Smooth muscle cell (in vitro differentiated cells): ENCODE measurements around the gene EXOC1L. TPM values are rescaled to one million over a fixed set of nuclear protein-coding genes. Genes with fewer than 3 reads are reported as not detected.

Experiments used
- DNase-seq: peaks from one replicate; lab custom pipeline; 2025; ENCODE audit not compliant: unreplicated experiment; lab: John Stamatoyannopoulos, UW
- H2AFZ ChIP-seq: fragments of 200-600 bp; sonication (generic); 2 replicates; pipeline ENCODE4 v1.6.0; 2016; ENCODE audit warnings: antibody characterized with exemption, low read depth, mild to moderate bottlenecking
- H3F3A ChIP-seq: fragments of 200-600 bp; sonication (generic); 2 replicates; pipeline ENCODE4 v1.6.0; 2017; ENCODE audit warnings: antibody characterized with exemption, low read depth
- H3K27ac ChIP-seq: fragments of 200-600 bp; sonication (generic); 2 replicates; pipeline ENCODE4 v1.5.1; 2016; ENCODE audit warnings: low read depth, mild to moderate bottlenecking
- H3K27me3 ChIP-seq: fragments of 200-600 bp; sonication (generic); 2 replicates; pipeline ENCODE4 v1.6.1; 2016; ENCODE audit warnings: low read depth, mild to moderate bottlenecking
- H3K36me3 ChIP-seq: fragments of 200-600 bp; sonication (generic); 2 replicates; pipeline ENCODE4 v1.5.1; 2016; ENCODE audit warnings: low read depth
- H3K4me1 ChIP-seq: fragments of 200-600 bp; sonication (generic); 2 replicates; pipeline ENCODE4 v1.5.1; 2016; ENCODE audit warnings: low read depth
- H3K4me2 ChIP-seq: fragments of 200-600 bp; sonication (generic); 2 replicates; pipeline ENCODE4 v1.6.0; 2016; ENCODE audit warnings: mild to moderate bottlenecking
- H3K4me3 ChIP-seq: fragments of 200-600 bp; sonication (generic); 2 replicates; pipeline ENCODE4 v1.5.1; 2016; ENCODE audit warnings: mild to moderate bottlenecking
- H3K79me2 ChIP-seq: fragments of 200-600 bp; sonication (generic); 2 replicates; pipeline ENCODE4 v1.6.0; 2016; ENCODE audit warnings: low read depth, mild to moderate bottlenecking
- H3K9ac ChIP-seq: fragments of 200-600 bp; sonication (generic); 2 replicates; pipeline ENCODE4 v1.6.0; 2016; ENCODE audit warnings: low read depth
- H3K9me3 ChIP-seq: fragments of 200-600 bp; sonication (generic); replicated peaks from 2 replicates; pipeline ENCODE4 v1.5.1; 2016; ENCODE audit warnings: low read depth
- H4K20me1 ChIP-seq: fragments of 200-600 bp; sonication (generic); 2 replicates; pipeline ENCODE4 v1.6.0; 2016; ENCODE audit warnings: low read depth
- WGBS: methylation state at CpG from one replicate; pipeline ENCODE4 v1.1.7; 2016; ENCODE audit warnings: low lambda C conversion rate; 5-methylcytosine and 5-hydroxymethylcytosine counted together
- polyA plus RNA-seq: library from polyadenylated mRNA; unstranded; fragments of >200 nt; fragmentation: Nextera tagmentation; extraction: Ambion mirVana; gene quantifications from 2 replicates; pipeline ENCODE4 v1.2.1, GENCODE V29; 2016
- total RNA-seq: library from RNA; depleted of rRNA; stranded (reverse); fragments of >200 nt; gene quantifications from 2 replicates; pipeline ENCODE4 v1.2.3, GENCODE V29; 2014
- TF ChIP-seq, protein P1 (sequence below): fragments of 200-600 bp; sonication (generic); IDR thresholded peaks from 2 replicates; pipeline ENCODE4 v1.5.1; 2017; ENCODE audit warnings: borderline replicate concordance, mild to moderate bottlenecking, antibody characterized with exemption; ENCODE audit not compliant: insufficient read depth, poor library complexity, severe bottlenecking

Gene EXOC1L
- total and polyA plus RNA-seq, 2 experiments from 2014 or later, result not detected

DNA sequence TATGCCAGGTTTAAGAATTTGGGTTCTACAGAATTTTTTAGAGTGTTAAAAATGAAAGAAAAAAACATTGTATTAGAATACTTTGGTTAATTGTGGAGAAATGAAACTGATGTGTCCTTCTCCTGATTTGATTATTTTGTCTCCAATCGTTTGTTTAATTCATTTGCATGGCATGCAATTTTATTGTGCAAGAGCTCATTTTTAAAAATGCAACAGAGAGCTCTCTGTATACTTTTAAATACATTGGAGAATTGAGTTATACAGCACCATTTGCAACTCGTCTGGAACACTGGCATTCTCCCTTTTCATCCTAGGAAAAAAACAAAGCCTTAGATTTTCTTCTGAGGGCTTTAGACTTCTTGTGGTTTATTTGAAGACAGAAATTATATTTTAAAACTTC is 689 bp downstream of the EXOC1L start:
- H4K20me1 ChIP-seq, result no peaks in the 10 kb centered on the region
- TF ChIP-seq, protein P1, sequence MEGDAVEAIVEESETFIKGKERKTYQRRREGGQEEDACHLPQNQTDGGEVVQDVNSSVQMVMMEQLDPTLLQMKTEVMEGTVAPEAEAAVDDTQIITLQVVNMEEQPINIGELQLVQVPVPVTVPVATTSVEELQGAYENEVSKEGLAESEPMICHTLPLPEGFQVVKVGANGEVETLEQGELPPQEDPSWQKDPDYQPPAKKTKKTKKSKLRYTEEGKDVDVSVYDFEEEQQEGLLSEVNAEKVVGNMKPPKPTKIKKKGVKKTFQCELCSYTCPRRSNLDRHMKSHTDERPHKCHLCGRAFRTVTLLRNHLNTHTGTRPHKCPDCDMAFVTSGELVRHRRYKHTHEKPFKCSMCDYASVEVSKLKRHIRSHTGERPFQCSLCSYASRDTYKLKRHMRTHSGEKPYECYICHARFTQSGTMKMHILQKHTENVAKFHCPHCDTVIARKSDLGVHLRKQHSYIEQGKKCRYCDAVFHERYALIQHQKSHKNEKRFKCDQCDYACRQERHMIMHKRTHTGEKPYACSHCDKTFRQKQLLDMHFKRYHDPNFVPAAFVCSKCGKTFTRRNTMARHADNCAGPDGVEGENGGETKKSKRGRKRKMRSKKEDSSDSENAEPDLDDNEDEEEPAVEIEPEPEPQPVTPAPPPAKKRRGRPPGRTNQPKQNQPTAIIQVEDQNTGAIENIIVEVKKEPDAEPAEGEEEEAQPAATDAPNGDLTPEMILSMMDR, result no peak
- peak overlapping the region; percentile 3 for H2AFZ ChIP-seq
- peaks cover 10% of the 10 kb centered on the region for H3K4me1 ChIP-seq
- no peaks in the 10 kb centered on the region for H3F3A ChIP-seq
- DNase-seq, result no peak
- no peaks in the 10 kb centered on the region for H3K36me3 ChIP-seq
- no peak overlapping the region for H3K4me3 ChIP-seq
- no peak overlapping the region for H3K27ac ChIP-seq
- H3K9me3 ChIP-seq, result no peaks in the 10 kb centered on the region
- 91% methylated on average over 2 of the region's 2 CpGs for WGBS
- no peak overlapping the region for H3K9ac ChIP-seq
- H3K4me2 ChIP-seq, result peak overlapping the region; percentile 79
- H3K79me2 ChIP-seq, result no peaks in the 10 kb centered on the region
- no peaks in the 10 kb centered on the region for H3K27me3 ChIP-seq

DNA sequence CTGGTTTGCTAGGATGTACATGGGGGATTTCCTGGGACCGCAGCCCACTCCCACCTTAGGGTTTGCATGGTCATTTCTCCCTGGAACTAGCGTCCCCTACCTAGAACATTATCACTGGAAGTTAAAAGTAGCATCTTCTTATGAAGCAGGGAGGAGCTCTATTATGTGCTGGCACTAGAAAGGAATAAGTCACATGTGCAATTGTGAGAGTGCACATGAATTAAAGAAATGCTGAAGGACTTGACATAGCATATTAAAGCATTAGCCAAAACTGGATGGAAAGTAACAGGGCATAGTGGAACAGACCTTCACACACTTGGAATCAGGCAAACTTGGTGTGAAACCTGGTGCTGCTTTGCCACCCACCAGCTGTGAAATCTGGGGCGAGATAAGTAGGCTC is 2.7 kb downstream of the EXOC1L start:
- H3K4me2 ChIP-seq, result no peak overlapping the region
- H3K79me2 ChIP-seq, result no peaks in the 10 kb centered on the region
- H3K9me3 ChIP-seq, result no peaks in the 10 kb centered on the region
- no peak overlapping the region for H2AFZ ChIP-seq
- no peak for DNase-seq
- H3K27me3 ChIP-seq, result no peaks in the 10 kb centered on the region
- no peaks in the 10 kb centered on the region for H3F3A ChIP-seq
- WGBS, result 87% methylated on average over 3 of the region's 3 CpGs
- no peaks in the 10 kb centered on the region for H4K20me1 ChIP-seq
- no peak overlapping the region for H3K27ac ChIP-seq
- no peaks in the 10 kb centered on the region for H3K36me3 ChIP-seq
- no peak overlapping the region for H3K9ac ChIP-seq
- H3K4me1 ChIP-seq, result peaks cover 10% of the 10 kb centered on the region
- H3K4me3 ChIP-seq, result no peak overlapping the region
- TF ChIP-seq, protein P1, result no peak

DNA sequence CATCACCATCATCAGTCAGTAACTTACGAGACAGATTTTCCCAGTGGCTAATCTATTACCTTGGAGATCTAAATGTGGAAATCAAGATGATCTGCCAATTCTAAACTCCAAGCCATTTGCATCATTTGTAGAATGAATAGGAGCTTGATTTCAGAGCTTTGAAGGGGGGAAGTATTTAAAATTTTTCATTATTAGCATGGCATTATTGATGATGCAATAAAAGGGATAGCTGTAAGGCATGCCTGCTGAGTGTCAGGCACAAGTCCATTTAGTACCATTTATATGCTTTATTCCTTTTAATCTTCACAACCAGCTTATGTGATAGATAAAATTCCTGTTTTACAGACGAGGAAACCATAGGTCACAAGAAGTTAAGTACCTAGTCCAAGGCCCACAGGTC is 5.3 kb downstream of the EXOC1L start:
- no peaks in the 10 kb centered on the region for H3K36me3 ChIP-seq
- H3F3A ChIP-seq, result no peaks in the 10 kb centered on the region
- no peaks in the 10 kb centered on the region for H3K79me2 ChIP-seq
- no peak overlapping the region for H3K9ac ChIP-seq
- H3K27ac ChIP-seq, result no peak overlapping the region
- H3K4me3 ChIP-seq, result no peak overlapping the region
- TF ChIP-seq, protein P1, result no peak
- no peaks in the 10 kb centered on the region for H3K9me3 ChIP-seq
- H3K4me1 ChIP-seq, result peaks cover 5% of the 10 kb centered on the region
- no peaks in the 10 kb centered on the region for H3K27me3 ChIP-seq
- H3K4me2 ChIP-seq, result no peak overlapping the region
- H2AFZ ChIP-seq, result no peak overlapping the region
- H4K20me1 ChIP-seq, result no peaks in the 10 kb centered on the region
- WGBS, result 57% methylated on average over 2 of the region's 2 CpGs
- DNase-seq, result no peak

DNA sequence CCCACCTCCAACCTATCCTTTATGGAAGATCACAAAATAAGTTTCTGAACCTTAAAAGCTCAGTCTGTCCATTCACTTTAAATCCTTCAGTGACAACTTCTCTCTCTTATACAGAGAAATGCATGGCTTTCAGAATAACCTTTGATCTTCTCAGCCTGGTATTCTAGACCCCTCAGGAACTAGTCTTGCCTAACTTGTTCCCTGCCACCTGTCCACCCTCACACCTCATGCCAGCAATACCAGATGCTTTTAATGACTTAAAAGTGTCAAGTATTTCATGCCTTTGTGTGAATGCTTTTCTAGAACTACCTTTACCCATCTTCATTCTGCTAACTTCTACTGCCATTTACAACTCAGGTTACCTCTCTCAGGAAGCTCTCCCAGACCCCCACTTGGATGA is 7.4 kb downstream of the EXOC1L start:
- TF ChIP-seq, protein P1, result no peak

More for the DNA sequence above, 7.4 kb downstream of the EXOC1L start:
- H3K4me2 ChIP-seq, result no peak overlapping the region
- H3K36me3 ChIP-seq, result no peaks in the 10 kb centered on the region
- no peaks in the 10 kb centered on the region for H3F3A ChIP-seq
- H3K4me1 ChIP-seq, result no peaks in the 10 kb centered on the region
- no peaks in the 10 kb centered on the region for H3K9me3 ChIP-seq
- H2AFZ ChIP-seq, result no peak overlapping the region
- H3K9ac ChIP-seq, result no peak overlapping the region
- no peaks in the 10 kb centered on the region for H3K79me2 ChIP-seq
- H4K20me1 ChIP-seq, result no peaks in the 10 kb centered on the region
- DNase-seq, result no peak
- no peaks in the 10 kb centered on the region for H3K27me3 ChIP-seq
- no peak overlapping the region for H3K4me3 ChIP-seq
- H3K27ac ChIP-seq, result no peak overlapping the region
